ENCODE data around the gene GJD2.

The GJD2 gene

DNA sequence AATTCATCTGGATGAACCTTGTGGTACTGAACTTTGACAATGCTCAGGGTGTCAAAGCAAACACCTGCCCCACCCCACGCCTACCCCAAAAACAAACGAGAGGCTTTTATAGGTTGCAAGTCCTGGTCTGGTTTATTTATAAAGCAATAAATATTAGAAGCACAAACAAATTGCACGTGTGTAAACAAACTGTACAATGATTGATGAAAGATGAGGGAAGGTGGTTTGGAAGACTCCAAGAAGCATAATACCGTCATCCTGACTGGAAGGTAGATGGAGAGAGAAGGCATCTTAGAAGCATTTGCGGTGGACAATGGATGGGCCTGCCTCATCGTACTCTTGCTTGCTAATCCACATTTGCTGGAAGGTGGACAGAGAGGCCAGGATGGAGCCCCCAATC, 35.3 kb upstream of the GJD2 start:
- H3K27me3 Mint-ChIP-seq, result peaks cover 39 to 80% of the 10 kb centered on the region in 2 donors
- H3K36me3 Mint-ChIP-seq (ENCODE audit: insufficient read depth), result no peaks in the 10 kb centered on the region
- no peak for DNase-seq
- peaks cover 0 to 2% of the 10 kb centered on the region in 2 donors for H3K4me1 Mint-ChIP-seq (ENCODE audit: low read depth in 2 of 2)
- no peaks in the 10 kb centered on the region for H3K9me3 Mint-ChIP-seq
- H3K27ac Mint-ChIP-seq, result no peak overlapping the region
- ATAC-seq (replicated peaks), result no peak
- H3K4me3 Mint-ChIP-seq, result no peak overlapping the region

DNA sequence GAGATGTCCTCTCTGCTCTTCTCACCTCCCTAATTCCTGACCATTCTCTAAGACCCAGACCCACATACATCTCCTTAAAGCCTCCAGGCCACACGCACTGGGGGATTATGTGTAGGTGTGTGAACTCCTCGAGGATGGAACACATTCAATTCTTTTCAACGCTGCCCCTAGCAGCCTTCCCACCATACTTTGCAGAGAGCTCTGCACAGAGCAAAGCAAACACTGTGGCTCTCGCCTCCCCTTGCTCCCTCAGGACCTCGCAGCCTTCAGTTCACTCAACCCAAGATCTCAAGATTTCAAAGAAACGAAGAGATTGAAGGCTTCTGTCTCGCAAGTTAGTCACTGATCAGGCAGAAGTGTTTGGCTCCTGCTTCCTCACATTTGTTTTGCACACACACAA, 34.5 kb upstream of the GJD2 start:
- Mint-ChIP-seq H3K27ac (no peak overlapping the region), H3K4me3 (no peak overlapping the region), H3K27me3 (peaks cover 39 to 80% of the 10 kb centered on the region in 2 donors), H3K9me3 (no peaks in the 10 kb centered on the region), H3K36me3 (ENCODE audit: insufficient read depth) (no peaks in the 10 kb centered on the region), H3K4me1 (ENCODE audit: low read depth in 2 of 2) (no peaks in the 10 kb centered on the region)
- no peak for DNase-seq
- ATAC-seq (replicated peaks), result no peak

DNA sequence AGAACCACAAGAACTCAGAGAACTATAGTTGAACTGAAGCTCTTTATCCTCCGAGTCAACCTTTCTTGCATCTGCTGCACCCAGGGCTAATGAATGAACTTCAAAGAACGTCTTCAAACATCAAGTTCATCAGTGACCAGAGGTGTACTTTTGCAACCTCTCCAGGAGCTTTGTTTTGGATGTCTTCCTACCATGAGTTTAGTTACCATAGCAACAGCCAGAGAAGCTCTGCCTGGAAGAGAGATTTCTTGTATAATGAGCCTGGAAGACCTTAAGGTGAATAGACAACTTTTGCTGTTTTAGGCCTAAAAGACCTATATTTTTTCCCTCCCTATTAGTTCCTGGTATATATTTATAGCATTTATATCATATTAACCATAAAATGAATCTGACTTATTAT, 31.4 kb upstream of the GJD2 start:
- Mint-ChIP-seq H3K4me3 (no peak overlapping the region), H3K27me3 (peaks cover 19 to 79% of the 10 kb centered on the region in 2 donors), H3K36me3 (ENCODE audit: insufficient read depth) (no peaks in the 10 kb centered on the region), H3K4me1 (ENCODE audit: low read depth in 2 of 2) (no peaks in the 10 kb centered on the region), H3K27ac (no peak overlapping the region), H3K9me3 (no peaks in the 10 kb centered on the region)
- ATAC-seq (replicated peaks) (no peak), DNase-seq (no peak)

GRCh38 chr15:34783991-34784390, 29.2 kb upstream of the GJD2 start:
- DNase-seq (no peak), ATAC-seq (replicated peaks) (no peak)
- no peaks in the 10 kb centered on the region for H3K4me1 Mint-ChIP-seq (ENCODE audit: low read depth in 2 of 2)
- no peak overlapping the region for H3K27ac Mint-ChIP-seq
- no peaks in the 10 kb centered on the region for H3K9me3 Mint-ChIP-seq
- peaks cover 14 to 57% of the 10 kb centered on the region in 2 donors for H3K27me3 Mint-ChIP-seq
- H3K36me3 Mint-ChIP-seq (ENCODE audit: insufficient read depth), result no peaks in the 10 kb centered on the region
- no peak overlapping the region for H3K4me3 Mint-ChIP-seq

GRCh38 chr15:34783431-34783830, 28.6 kb upstream of the GJD2 start:
- DNase-seq (no peak), ATAC-seq (replicated peaks) (no peak)
- H3K27me3 Mint-ChIP-seq, result peaks cover 14 to 55% of the 10 kb centered on the region in 2 donors
- H3K4me3 Mint-ChIP-seq, result no peak overlapping the region
- H3K4me1 Mint-ChIP-seq (ENCODE audit: low read depth in 2 of 2), result no peaks in the 10 kb centered on the region
- no peak overlapping the region for H3K27ac Mint-ChIP-seq
- no peaks in the 10 kb centered on the region for H3K9me3 Mint-ChIP-seq
- H3K36me3 Mint-ChIP-seq (ENCODE audit: insufficient read depth), result no peaks in the 10 kb centered on the region

DNA sequence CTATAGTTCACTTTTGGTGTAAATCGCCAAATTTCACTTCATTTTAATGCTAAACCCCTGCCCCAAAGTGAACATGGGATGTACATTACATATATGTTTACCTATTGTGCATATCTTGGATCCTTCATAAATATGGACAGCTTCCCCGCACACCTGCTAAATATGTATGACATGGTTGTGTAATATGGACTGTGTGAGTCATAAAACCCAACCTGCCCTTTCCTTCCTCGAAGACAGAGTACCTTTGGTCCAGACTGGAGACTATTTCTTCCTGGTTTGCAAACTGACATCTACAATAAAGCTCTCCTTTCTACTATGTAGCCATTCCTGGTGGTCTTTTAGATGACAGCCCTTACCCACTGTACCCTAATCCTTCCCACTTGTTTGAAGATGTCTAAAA, 28.1 kb upstream of the GJD2 start:
- peaks cover 14 to 55% of the 10 kb centered on the region in 2 donors for H3K27me3 Mint-ChIP-seq
- no peaks in the 10 kb centered on the region for H3K9me3 Mint-ChIP-seq

DNA sequence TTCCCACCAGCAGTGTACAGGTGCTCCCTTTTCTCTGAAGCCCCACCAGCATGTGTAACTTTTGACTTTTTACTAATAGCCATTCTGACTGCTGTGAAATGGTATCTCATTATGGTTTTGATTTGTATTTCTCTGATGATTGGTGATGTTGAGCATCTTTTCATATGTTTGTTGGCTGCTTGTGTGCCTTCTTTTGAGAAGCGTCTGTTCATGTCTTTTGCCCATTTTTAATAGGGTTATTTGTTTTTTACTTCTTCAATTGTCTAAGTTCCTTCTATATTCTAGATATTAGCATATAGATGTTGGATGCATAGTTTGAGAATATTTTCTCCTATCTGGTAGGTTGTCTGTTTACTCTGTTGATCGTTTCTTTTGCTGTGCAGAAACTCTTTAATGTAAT, 25.9 kb upstream of the GJD2 start:
- H3K9me3 Mint-ChIP-seq, result no peaks in the 10 kb centered on the region
- ATAC-seq (replicated peaks) (no peak), DNase-seq (no peak)
- no peak overlapping the region for H3K4me3 Mint-ChIP-seq
- H3K27me3 Mint-ChIP-seq, result peaks cover 14 to 44% of the 10 kb centered on the region in 2 donors
- H3K36me3 Mint-ChIP-seq (ENCODE audit: insufficient read depth), result no peaks in the 10 kb centered on the region
- no peak overlapping the region for H3K27ac Mint-ChIP-seq
- H3K4me1 Mint-ChIP-seq (ENCODE audit: low read depth in 2 of 2), result no peaks in the 10 kb centered on the region

More for the DNA sequence above, 28.1 kb upstream of the GJD2 start:
- H3K4me3 Mint-ChIP-seq, result no peak overlapping the region
- DNase-seq, result no peak
- H3K27ac Mint-ChIP-seq, result no peak overlapping the region
- no peaks in the 10 kb centered on the region for H3K4me1 Mint-ChIP-seq (ENCODE audit: low read depth in 2 of 2)
- no peaks in the 10 kb centered on the region for H3K36me3 Mint-ChIP-seq (ENCODE audit: insufficient read depth)
- no peak for ATAC-seq (replicated peaks)

- no peak for ATAC-seq (replicated peaks)
- Mint-ChIP-seq H3K27me3 (peaks cover 3 to 21% of the 10 kb centered on the region in 2 donors), H3K4me3 (no peak overlapping the region), H3K36me3 (ENCODE audit: insufficient read depth) (no peaks in the 10 kb centered on the region), H3K27ac (no peak overlapping the region), H3K9me3 (no peaks in the 10 kb centered on the region), H3K4me1 (ENCODE audit: low read depth in 2 of 2) (no peaks in the 10 kb centered on the region)
- no peak for DNase-seq
Measured at GRCh38 chr15:34776606-34777105, 21.9 kb upstream of the GJD2 start.

GRCh38 chr15:34773917-34774316, 19.1 kb upstream of the GJD2 start:
- Mint-ChIP-seq H3K4me1 (ENCODE audit: low read depth in 2 of 2) (no peaks in the 10 kb centered on the region), H3K9me3 (no peaks in the 10 kb centered on the region), H3K4me3 (no peak overlapping the region), H3K36me3 (ENCODE audit: insufficient read depth) (no peaks in the 10 kb centered on the region), H3K27ac (no peak overlapping the region), H3K27me3 (peaks cover 28 to 37% of the 10 kb centered on the region in 2 donors)
- DNase-seq (no peak), ATAC-seq (replicated peaks) (no peak)

GRCh38 chr15:34773013-34773412, 18.2 kb upstream of the GJD2 start:
- H3K4me1 Mint-ChIP-seq (ENCODE audit: low read depth in 2 of 2), result no peaks in the 10 kb centered on the region
- no peaks in the 10 kb centered on the region for H3K9me3 Mint-ChIP-seq
- no peak overlapping the region for H3K27ac Mint-ChIP-seq
- H3K27me3 Mint-ChIP-seq, result peaks cover 28 to 37% of the 10 kb centered on the region in 2 donors
- no peak for ATAC-seq (replicated peaks)
- H3K4me3 Mint-ChIP-seq, result no peak overlapping the region
- no peak for DNase-seq
- H3K36me3 Mint-ChIP-seq (ENCODE audit: insufficient read depth), result no peaks in the 10 kb centered on the region

GRCh38 chr15:34772312-34772711, 17.5 kb upstream of the GJD2 start:
- no peak for ATAC-seq (replicated peaks)
- no peaks in the 10 kb centered on the region for H3K4me1 Mint-ChIP-seq (ENCODE audit: low read depth in 2 of 2)
- H3K27me3 Mint-ChIP-seq, result peaks cover 28 to 37% of the 10 kb centered on the region in 2 donors
- no peaks in the 10 kb centered on the region for H3K9me3 Mint-ChIP-seq
- H3K27ac Mint-ChIP-seq, result no peak overlapping the region
- no peak overlapping the region for H3K4me3 Mint-ChIP-seq
- no peak for DNase-seq
- H3K36me3 Mint-ChIP-seq (ENCODE audit: insufficient read depth), result no peaks in the 10 kb centered on the region

GRCh38 chr15:34769711-34770110, 14.9 kb upstream of the GJD2 start:
- H3K36me3 Mint-ChIP-seq (ENCODE audit: insufficient read depth), result no peaks in the 10 kb centered on the region

GRCh38 chr15:34768530-34768929, 13.7 kb upstream of the GJD2 start:
- no peak overlapping the region for H3K27ac Mint-ChIP-seq
- no peaks in the 10 kb centered on the region for H3K9me3 Mint-ChIP-seq
- no peak overlapping the region for H3K4me3 Mint-ChIP-seq
- no peaks in the 10 kb centered on the region for H3K4me1 Mint-ChIP-seq (ENCODE audit: low read depth in 2 of 2)
- no peaks in the 10 kb centered on the region for H3K36me3 Mint-ChIP-seq (ENCODE audit: insufficient read depth)
- ATAC-seq (replicated peaks) (no peak), DNase-seq (no peak)
- peaks cover 28 to 35% of the 10 kb centered on the region in 2 donors for H3K27me3 Mint-ChIP-seq

More at GRCh38 chr15:34769711-34770110, 14.9 kb upstream of the GJD2 start:
- Mint-ChIP-seq H3K27me3 (peaks cover 28 to 32% of the 10 kb centered on the region in 2 donors), H3K9me3 (no peaks in the 10 kb centered on the region), H3K4me3 (no peak overlapping the region), H3K4me1 (ENCODE audit: low read depth in 2 of 2) (no peaks in the 10 kb centered on the region), H3K27ac (no peak overlapping the region)
- ATAC-seq (replicated peaks) (no peak), DNase-seq (no peak)

GRCh38 chr15:34765741-34766140, 10.9 kb upstream of the GJD2 start:
- Mint-ChIP-seq H3K27ac (no peak overlapping the region), H3K4me1 (ENCODE audit: low read depth in 2 of 2) (no peaks in the 10 kb centered on the region), H3K36me3 (ENCODE audit: insufficient read depth) (no peaks in the 10 kb centered on the region), H3K9me3 (no peaks in the 10 kb centered on the region), H3K4me3 (no peak overlapping the region), H3K27me3 (peaks cover 19 to 34% of the 10 kb centered on the region in 2 donors)
- ATAC-seq (replicated peaks) (no peak), DNase-seq (no peak)

GRCh38 chr15:34760909-34761308, 6.1 kb upstream of the GJD2 start:
- H3K4me1 Mint-ChIP-seq (ENCODE audit: low read depth in 2 of 2), result no peaks in the 10 kb centered on the region
- DNase-seq, result no peak

More at GRCh38 chr15:34760909-34761308, 6.1 kb upstream of the GJD2 start:
- H3K4me3 Mint-ChIP-seq, result no peak overlapping the region
- H3K9me3 Mint-ChIP-seq, result no peaks in the 10 kb centered on the region
- no peaks in the 10 kb centered on the region for H3K36me3 Mint-ChIP-seq (ENCODE audit: insufficient read depth)
- no peak overlapping the region for H3K27ac Mint-ChIP-seq
- ATAC-seq (replicated peaks), result no peak
- H3K27me3 Mint-ChIP-seq, result peaks cover 53 to 63% of the 10 kb centered on the region in 2 donors

Measured in effector memory CD8-positive, alpha-beta T cell (primary cell).